Gastrocnemius medialis (tissue), 4 donors: ENCODE data around the gene AKAP8L. TPM values are rescaled to one million over a fixed set of nuclear protein-coding genes. Genes with fewer than 3 reads are reported as not detected.

Experiments
- ATAC-seq, 2 donors: fragments of 150-250 bp; one replicate each; pipeline ENCODE4 v1.9.1; 2016
- DNase-seq, 2 donors: peaks; one replicate each; pipeline ENCODE4 v3.0.0-alpha.2; 2019
- H3K27ac ChIP-seq, 4 donors: fragments of 200-600 bp; sonication (generic); 1 replicate in 1 of 4; 2 replicates in 3 of 4; pipeline ENCODE4 v1.5.1; 2016 to 2018; ENCODE audit warnings: mild to moderate bottlenecking in 2 of 4, moderate library complexity in 1 of 4
- H3K27me3 ChIP-seq, 3 donors: fragments of 200-600 bp; sonication (generic) in 2 of 3; 1 replicate in 1 of 3; 2 replicates in 2 of 3; pipeline versions ENCODE4 v1.5.1 to v1.6.0; 2016 to 2019; ENCODE audit warnings: mild to moderate bottlenecking in 1 of 3, moderate library complexity in 1 of 3
- H3K36me3 ChIP-seq, 2 donors: fragments of 200-600 bp; sonication (generic) in 1 of 2; one replicate each; pipeline ENCODE4 v1.5.1; 2017 to 2018
- H3K4me1 ChIP-seq, 2 donors: fragments of 200-600 bp; sonication (generic) in 1 of 2; one replicate each; pipeline ENCODE4 v1.5.1; 2016 to 2017; ENCODE audit warnings: mild to moderate bottlenecking in 2 of 2
- H3K4me3 ChIP-seq, 4 donors: fragments of 200-600 bp; sonication (generic) in 3 of 4; 1 replicate in 1 of 4; 2 replicates in 3 of 4; pipeline ENCODE4 v1.5.1; 2016 to 2019; ENCODE audit warnings: mild to moderate bottlenecking in 2 of 4
- H3K9me3 ChIP-seq, 3 donors: fragments of 200-600 bp; sonication (generic) in 2 of 3; 1 replicate in 1 of 3; 2 replicates in 2 of 3; pipeline ENCODE4 v1.5.1; 2016 to 2019
- CTCF ChIP-seq, 5 experiments: fragments of 450-650 bp in 3 of 5; fragments of 200-600 bp in 2 of 5; sonication (generic) in 2 of 5; IDR thresholded peaks in 4 of 5; conservative IDR thresholded peaks in 1 of 5; 1 replicate in 4 of 5; 2 replicates in 1 of 5; pipeline ENCODE4 v1.5.1; 2016 to 2019; ENCODE audit warnings: antibody characterized with exemption in 5 of 5, mild to moderate bottlenecking in 3 of 5, moderate library complexity in 3 of 5
- POLR2A ChIP-seq, 2 donors: fragments of 450-650 bp; IDR thresholded peaks; one replicate each; pipeline ENCODE4 v1.6.1; 2017; ENCODE audit warnings: antibody characterized with exemption in 2 of 2, mild to moderate bottlenecking in 2 of 2, moderate library complexity in 2 of 2
- in situ Hi-C, 4 donors: fragments of 200-750 bp; cut with MboI; loops; one replicate each; pipeline versions ENCODE4 v1.15.0 to v1.8.0; 2017; ENCODE audit warnings: low sequenced_read_pairs in 4 of 4
- intact Hi-C: fragments of 100-400 bp; cut with DNase I; formaldehyde crosslinking; loops from one replicate; pipeline ENCODE4 v1.15.1; 2023; ENCODE audit warnings: low total_unique reads
- total RNA-seq, 4 donors: library from RNA; depleted of rRNA; stranded (reverse); fragments of >200 nt; gene quantifications; one replicate each; pipeline versions ENCODE4 v1.1.0 to v1.2.3, GENCODE V29; 2016

AKAP8L gene
- total RNA-seq, 4 donors from 2014 or later, result 69.3 to 142 (median 85.6) TPM

GRCh38 chr19:15464394-15465385, 45.9 kb upstream of the AKAP8L start, which contains the start of gene RASAL3:
Gene RASAL3 (minus strand): TSS chr19:15464544. CDS start chr19:15464358, 186 bp downstream.
- no peak for TF ChIP-seq CTCF (IDR thresholded peaks at IDR 0.05 in 4 of 5, conservative IDR thresholded peaks at IDR 0.05 in 1 of 5)
- TF ChIP-seq POLR2A (IDR thresholded peaks at IDR 0.05), result no peak
- ATAC-seq (no peak), DNase-seq (peak in 1 of 2 donors; percentile 17)
- H3K4me3 ChIP-seq, result peak within 1 kb of the TSS; percentile 17 to 40 (median 25)
- H3K27me3 ChIP-seq, result peaks cover 16 to 30% (median 16%) of the 10 kb centered on the region in 3 donors
- intact Hi-C loops, result no loop called here
- H3K27ac ChIP-seq, result peak within 1 kb of the TSS; percentile 30 to 50 (median 32)
- no peaks in the 10 kb centered on the region for H3K36me3 ChIP-seq
- no peaks in the 10 kb centered on the region for H3K4me1 ChIP-seq
- no peaks in the 10 kb centered on the region for H3K9me3 ChIP-seq
- in situ Hi-C loops, result loop anchor here in 2 of 4 donors (10.0 to 25.0 kb wide), 2 partner anchors 90 to 98 kb away; no protein-coding TSS in a partner anchor

- Histone ChIP-seq H3K27ac (peak overlapping the region; percentile 30 to 50 (median 32)), H3K4me1 (no peaks in the 10 kb centered on the region), H3K27me3 (peaks cover 8 to 25% (median 9%) of the 10 kb centered on the region in 3 donors), H3K36me3 (no peaks in the 10 kb centered on the region), H3K9me3 (no peaks in the 10 kb centered on the region), H3K4me3 (peak overlapping the region; percentile 17 to 40 (median 25))
- no peak for DNase-seq
- intact Hi-C loops (no loop called here), in situ Hi-C loops (loop anchor here in 2 of 4 donors (10.0 to 25.0 kb wide), 2 partner anchors 91 to 98 kb away; no protein-coding TSS in a partner anchor)
- no peak for ATAC-seq
- TF ChIP-seq CTCF (IDR thresholded peaks at IDR 0.05 in 4 of 5, conservative IDR thresholded peaks at IDR 0.05 in 1 of 5), result no peak
- TF ChIP-seq POLR2A (IDR thresholded peaks at IDR 0.05), result no peak
These were observed 45.1 kb upstream of the AKAP8L start for GRCh38 chr19:15463861-15464371.

GRCh38 chr19:15461694-15462093, 42.9 kb upstream of the AKAP8L start:
- H3K9me3 ChIP-seq, result no peaks in the 10 kb centered on the region
- H3K27me3 ChIP-seq, result peaks cover 13 to 31% (median 23%) of the 10 kb centered on the region in 3 donors
- ATAC-seq (no peak), DNase-seq (no peak)
- H3K4me3 ChIP-seq, result no peak overlapping the region
- intact Hi-C loops (no loop called here), in situ Hi-C loops (loop anchor here in 2 of 4 donors (10.0 to 25.0 kb wide), 2 partner anchors 93 to 101 kb away; no protein-coding TSS in a partner anchor)
- no peaks in the 10 kb centered on the region for H3K4me1 ChIP-seq
- TF ChIP-seq POLR2A (IDR thresholded peaks at IDR 0.05) (no peak), CTCF (IDR thresholded peaks at IDR 0.05 in 4 of 5, conservative IDR thresholded peaks at IDR 0.05 in 1 of 5) (no peak)
- no peak overlapping the region for H3K27ac ChIP-seq
- no peaks in the 10 kb centered on the region for H3K36me3 ChIP-seq

GRCh38 chr19:15457701-15458484, 39.1 kb upstream of the AKAP8L start:
- peaks cover 2% of the 10 kb centered on the region in 2 donors for H3K4me1 ChIP-seq
- H3K36me3 ChIP-seq, result no peaks in the 10 kb centered on the region
- H3K27me3 ChIP-seq, result peaks cover 23 to 35% (median 26%) of the 10 kb centered on the region in 3 donors
- H3K4me3 ChIP-seq, result peak overlapping the region in 2 of 4 donors; percentile 22 to 24
- DNase-seq (no peak), ATAC-seq (no peak)
- intact Hi-C loops, result no loop called here
- in situ Hi-C loops, result loop anchor here in 2 of 4 donors (10.0 to 25.0 kb wide), 2 partner anchors 97 to 104 kb away; no protein-coding TSS in a partner anchor
- TF ChIP-seq POLR2A (IDR thresholded peaks at IDR 0.05) (no peak), CTCF (IDR thresholded peaks at IDR 0.05 in 4 of 5, conservative IDR thresholded peaks at IDR 0.05 in 1 of 5) (no peak)
- no peaks in the 10 kb centered on the region for H3K9me3 ChIP-seq
- no peak overlapping the region for H3K27ac ChIP-seq
